Ishikawa (cell line): Measurements from ENCODE around the gene EIF4A3.
A peak's percentile ranks its signal among the peaks of the same experiment; 100 is the strongest.

Experiments
- CEBPB ChIP-seq: IDR thresholded peaks from 2 replicates; pipeline ENCODE4 v1.6.1; 2012
- CREB1 ChIP-seq: IDR thresholded peaks from 2 replicates; pipeline ENCODE4 v1.6.1; 2012; ENCODE audit warnings: low read depth
- EGR1 ChIP-seq: IDR thresholded peaks from 2 replicates; pipeline ENCODE4 v1.6.1; 2012
- EP300 ChIP-seq: IDR thresholded peaks from 2 replicates; pipeline ENCODE4 v1.6.1; 2012; ENCODE audit warnings: borderline replicate concordance
- FOXM1 ChIP-seq: IDR thresholded peaks from 2 replicates; pipeline ENCODE4 v1.6.1; 2012; ENCODE audit warnings: low read depth, borderline replicate concordance
- MAX ChIP-seq: IDR thresholded peaks from 2 replicates; pipeline ENCODE4 v1.6.1; 2012
- NFIC ChIP-seq: IDR thresholded peaks from 2 replicates; pipeline ENCODE4 v1.6.1; 2012
- RAD21 ChIP-seq: IDR thresholded peaks from 2 replicates; pipeline ENCODE4 v1.6.1; 2012; ENCODE audit warnings: low read depth
- REST ChIP-seq: IDR thresholded peaks from 2 replicates; pipeline ENCODE4 v1.6.1; 2012; ENCODE audit warnings: low read depth, mild to moderate bottlenecking
- TAF1 ChIP-seq: IDR thresholded peaks from 2 replicates; pipeline ENCODE4 v1.6.1; 2012; ENCODE audit warnings: low read depth, mild to moderate bottlenecking
- TCF12 ChIP-seq: IDR thresholded peaks from 2 replicates; pipeline ENCODE4 v1.6.1; 2012; ENCODE audit warnings: low read depth
- TEAD4 ChIP-seq: IDR thresholded peaks from 2 replicates; pipeline ENCODE4 v1.6.1; 2012
- USF1 ChIP-seq: IDR thresholded peaks from 2 replicates; pipeline ENCODE4 v1.6.1; 2012
- YY1 ChIP-seq: IDR thresholded peaks from 2 replicates; pipeline ENCODE4 v1.6.1; 2012; ENCODE audit warnings: low read depth
- ZBTB7A ChIP-seq: IDR thresholded peaks from 2 replicates; pipeline ENCODE4 v1.6.1; 2012; ENCODE audit warnings: low read depth

The EIF4A3 gene

GRCh38 chr17:80095844-80096475, 51.0 kb downstream of the EIF4A3 start:
- TF ChIP-seq MAX (no peak), ZBTB7A (no peak), REST (0 out of 2 replicates have a peak, but pooled peaks have one; percentile 16), TCF12 (no peak), TAF1 (no peak)

- no peak for TF ChIP-seq USF1
- TF ChIP-seq FOXM1, result no peak
- no peak for TF ChIP-seq MAX
- no peak for TF ChIP-seq TEAD4
- TF ChIP-seq TAF1, result no peak
- TF ChIP-seq ZBTB7A, result no peak
- no peak for TF ChIP-seq TCF12
- no peak for TF ChIP-seq RAD21
- no peak for TF ChIP-seq CEBPB
- TF ChIP-seq NFIC, result no peak
- TF ChIP-seq EGR1, result no peak
- TF ChIP-seq EP300, result no peak
- no peak for TF ChIP-seq REST
- TF ChIP-seq YY1, result no peak
Measured at GRCh38 chr17:80095038-80095843, 51.7 kb downstream of the EIF4A3 start.

- no peak for TF ChIP-seq RAD21
- no peak for TF ChIP-seq EGR1
- TF ChIP-seq REST, result no peak
- no peak for TF ChIP-seq CREB1
- no peak for TF ChIP-seq MAX
Measured at GRCh38 chr17:80092959-80093358, 54.0 kb downstream of the EIF4A3 start.

- TF ChIP-seq EP300 (no peak), USF1 (no peak), MAX (no peak), RAD21 (no peak), CREB1 (no peak), REST (no peak), YY1 (no peak), ZBTB7A (no peak), FOXM1 (no peak), EGR1 (no peak), TCF12 (no peak), CEBPB (no peak), TEAD4 (no peak), NFIC (no peak)
Measured at GRCh38 chr17:80091376-80091775, 55.6 kb downstream of the EIF4A3 start.
